PC-3 (cell line): Measurements from ENCODE around the gene IL1RAPL2.

Experiments used
- EZH2phosphoT487 ChIP-seq: fragments of 300-600 bp; sonication (generic); IDR thresholded peaks from 2 replicates; pipeline ENCODE4 v1.6.1; 2018; ENCODE audit warnings: mild to moderate bottlenecking, antibody characterized with exemption, low read length, borderline replicate concordance
- TF ChIP-seq, protein P1 (sequence below): fragments of 300-600 bp; sonication (generic); conservative IDR thresholded peaks from 2 replicates; pipeline ENCODE4 v1.5.1; 2017; ENCODE audit warnings: antibody characterized with exemption, low read depth, mild to moderate bottlenecking, low read length

DNA sequence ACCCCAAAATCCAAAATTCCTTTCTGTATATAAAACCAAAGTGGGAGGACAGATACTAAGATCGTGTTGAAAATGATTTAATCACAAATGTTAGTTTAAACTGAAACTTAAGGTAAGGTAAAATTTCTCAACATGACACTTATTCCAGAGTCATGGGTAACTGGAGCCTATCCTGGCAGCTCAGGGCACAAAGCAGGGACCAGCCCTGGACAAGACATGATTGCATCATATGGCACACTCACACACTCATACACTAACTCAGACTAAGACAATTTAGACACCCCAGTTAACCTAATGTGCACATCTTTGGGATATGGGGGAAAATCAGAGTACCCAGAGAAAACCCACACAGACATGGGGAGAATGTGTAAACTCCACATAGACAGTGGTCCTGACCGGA is 898.6 kb downstream of the IL1RAPL2 start:
- TF ChIP-seq, protein P1, sequence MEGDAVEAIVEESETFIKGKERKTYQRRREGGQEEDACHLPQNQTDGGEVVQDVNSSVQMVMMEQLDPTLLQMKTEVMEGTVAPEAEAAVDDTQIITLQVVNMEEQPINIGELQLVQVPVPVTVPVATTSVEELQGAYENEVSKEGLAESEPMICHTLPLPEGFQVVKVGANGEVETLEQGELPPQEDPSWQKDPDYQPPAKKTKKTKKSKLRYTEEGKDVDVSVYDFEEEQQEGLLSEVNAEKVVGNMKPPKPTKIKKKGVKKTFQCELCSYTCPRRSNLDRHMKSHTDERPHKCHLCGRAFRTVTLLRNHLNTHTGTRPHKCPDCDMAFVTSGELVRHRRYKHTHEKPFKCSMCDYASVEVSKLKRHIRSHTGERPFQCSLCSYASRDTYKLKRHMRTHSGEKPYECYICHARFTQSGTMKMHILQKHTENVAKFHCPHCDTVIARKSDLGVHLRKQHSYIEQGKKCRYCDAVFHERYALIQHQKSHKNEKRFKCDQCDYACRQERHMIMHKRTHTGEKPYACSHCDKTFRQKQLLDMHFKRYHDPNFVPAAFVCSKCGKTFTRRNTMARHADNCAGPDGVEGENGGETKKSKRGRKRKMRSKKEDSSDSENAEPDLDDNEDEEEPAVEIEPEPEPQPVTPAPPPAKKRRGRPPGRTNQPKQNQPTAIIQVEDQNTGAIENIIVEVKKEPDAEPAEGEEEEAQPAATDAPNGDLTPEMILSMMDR = no peak
- TF ChIP-seq EZH2phosphoT487 = no peak
